ENCODE results near the gene TMEM271.

DNA sequence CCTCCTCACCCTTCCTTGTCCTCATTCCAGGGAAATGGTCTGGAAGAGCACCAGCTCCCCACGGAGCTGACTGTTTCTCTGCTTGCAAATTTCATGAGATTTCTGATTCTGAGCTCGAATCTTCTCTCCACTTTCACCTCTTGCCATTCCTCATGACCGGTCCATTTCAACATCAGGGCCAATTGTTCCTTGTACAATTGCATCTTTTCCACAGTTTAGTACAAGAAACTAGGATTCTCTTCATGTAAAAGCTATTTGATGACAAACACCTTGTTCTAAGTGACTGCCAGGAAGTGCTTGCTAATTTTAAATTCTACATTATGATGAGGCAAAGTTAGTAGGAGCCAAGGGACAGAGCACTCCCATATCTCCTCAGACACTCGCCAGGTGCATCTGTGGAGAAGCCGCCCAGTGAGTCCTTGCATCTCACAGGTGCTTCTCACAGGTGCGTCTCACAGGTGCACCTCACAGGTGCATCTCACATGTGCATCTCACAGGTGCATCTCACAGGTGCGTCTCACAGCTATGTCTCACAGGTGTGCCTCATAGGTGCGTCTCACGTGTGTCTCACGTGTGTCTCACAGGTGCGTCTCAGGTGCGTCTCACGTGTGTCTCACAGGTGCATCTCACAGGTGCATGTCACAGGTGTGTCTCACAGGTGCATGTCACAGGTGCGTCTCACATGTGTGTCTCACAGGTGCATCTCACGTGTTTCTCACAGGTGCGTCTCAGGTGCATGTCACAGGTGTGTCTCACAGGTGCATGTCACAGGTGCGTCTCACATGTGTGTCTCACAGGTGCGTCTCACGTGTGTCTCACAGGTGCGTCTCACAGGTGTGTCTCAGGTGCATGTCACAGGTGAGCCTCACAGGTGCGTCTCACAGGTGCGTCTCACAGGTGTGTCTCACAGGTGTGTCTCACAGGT is 46.2 kb upstream of the TMEM271 start:
- TF ChIP-seq CTCF (IDR thresholded peaks at IDR 0.05; ENCODE audit: low read length), result no peak
- no peak for TF ChIP-seq EZH2 (IDR thresholded peaks at IDR 0.05; ENCODE audit: borderline replicate concordance, low read length)
